OCI-LY1 (cell line): Measurements from ENCODE around the gene UBXN1.
A peak's percentile ranks its signal among the peaks of the same experiment; 100 is the strongest.

ENCODE experiments used
- H2AFZ ChIP-seq: fragments of 200-600 bp; sonication (generic), shearing (Covaris generic); 2 replicates; pipeline ENCODE4 v1.6.0; 2014; ENCODE audit warnings: antibody characterized with exemption, mild to moderate bottlenecking, low read length
- H3F3A ChIP-seq: fragments of 200-600 bp; sonication (generic), shearing (Covaris generic); 2 replicates; pipeline ENCODE4 v1.6.0; 2014; ENCODE audit warnings: mild to moderate bottlenecking, antibody characterized with exemption, low read length, moderate library complexity; ENCODE audit not compliant: insufficient read depth
- H3K27ac ChIP-seq: fragments of 200-600 bp; sonication (generic); 2 replicates; pipeline ENCODE4 v1.5.1; 2014; ENCODE audit warnings: low read length, mixed run types, mild to moderate bottlenecking, low read depth; ENCODE audit not compliant: poor library complexity, severe bottlenecking
- H3K27me3 ChIP-seq: fragments of 200-600 bp; sonication (generic); 2 replicates; pipeline ENCODE4 v1.6.0; 2014; ENCODE audit warnings: antibody characterized with exemption, mild to moderate bottlenecking, low read length, moderate library complexity; ENCODE audit not compliant: insufficient read depth
- H3K36me3 ChIP-seq: fragments of 200-600 bp; sonication (generic); 2 replicates; pipeline ENCODE4 v1.6.1; 2014; ENCODE audit warnings: mild to moderate bottlenecking, antibody characterized with exemption, low read length, moderate library complexity, mixed read lengths; ENCODE audit not compliant: insufficient read depth
- H3K4me1 ChIP-seq: fragments of 200-600 bp; sonication (generic); 2 replicates; pipeline ENCODE4 v1.5.1; 2014; ENCODE audit warnings: mild to moderate bottlenecking, low read length, moderate library complexity; ENCODE audit not compliant: insufficient read depth, severe bottlenecking
- H3K4me2 ChIP-seq: fragments of 200-600 bp; sonication (generic), shearing (Covaris generic); 2 replicates; pipeline ENCODE4 v1.6.1; 2014; ENCODE audit warnings: low read length
- H3K4me3 ChIP-seq: fragments of 200-600 bp; sonication (generic); 2 replicates; pipeline ENCODE4 v1.5.1; 2014; ENCODE audit warnings: low read length, low read depth, mild to moderate bottlenecking, mixed read lengths; ENCODE audit not compliant: poor library complexity, severe bottlenecking
- H3K79me2 ChIP-seq: fragments of 200-600 bp; shearing (Covaris generic); 2 replicates; pipeline ENCODE4 v1.6.1; 2016; ENCODE audit warnings: mixed run types, low read length, mixed read lengths; ENCODE audit not compliant: insufficient read depth
- H3K9ac ChIP-seq: fragments of 200-600 bp; sonication (generic), shearing (Covaris generic); 2 replicates; pipeline ENCODE4 v1.6.1; 2014; ENCODE audit warnings: mild to moderate bottlenecking, low read length, mixed read lengths
- H3K9me2 ChIP-seq: fragments of 200-600 bp; sonication (generic), shearing (Covaris generic); 2 replicates; pipeline ENCODE4 v1.6.1; 2014; ENCODE audit warnings: low read depth, mild to moderate bottlenecking, low read length, mixed read lengths
- H3K9me3 ChIP-seq: fragments of 200-600 bp; shearing (Covaris generic); 2 replicates; pipeline ENCODE4 v1.6.1; 2014; ENCODE audit warnings: low read length, mixed read lengths
- H4K20me1 ChIP-seq: fragments of 200-600 bp; sonication (generic), shearing (Covaris generic); 2 replicates; pipeline ENCODE4 v1.6.0; 2016; ENCODE audit warnings: mild to moderate bottlenecking, low read length; ENCODE audit not compliant: insufficient read depth
- EZH2 ChIP-seq: fragments of 200-600 bp; sonication (generic), shearing (Covaris generic); IDR thresholded peaks from 2 replicates; pipeline ENCODE4 v1.8.0; 2017; ENCODE audit warnings: borderline replicate concordance, mixed run types, mild to moderate bottlenecking, antibody characterized with exemption, low read length, moderate library complexity, mixed read lengths
- TF ChIP-seq, protein P1 (sequence below): fragments of 200-600 bp; sonication (generic), shearing (Covaris generic); IDR thresholded peaks from 2 replicates; pipeline ENCODE4 v1.5.1; 2017; ENCODE audit warnings: mild to moderate bottlenecking, antibody characterized with exemption, low read length, moderate library complexity, mixed read lengths

Gene UBXN1

DNA sequence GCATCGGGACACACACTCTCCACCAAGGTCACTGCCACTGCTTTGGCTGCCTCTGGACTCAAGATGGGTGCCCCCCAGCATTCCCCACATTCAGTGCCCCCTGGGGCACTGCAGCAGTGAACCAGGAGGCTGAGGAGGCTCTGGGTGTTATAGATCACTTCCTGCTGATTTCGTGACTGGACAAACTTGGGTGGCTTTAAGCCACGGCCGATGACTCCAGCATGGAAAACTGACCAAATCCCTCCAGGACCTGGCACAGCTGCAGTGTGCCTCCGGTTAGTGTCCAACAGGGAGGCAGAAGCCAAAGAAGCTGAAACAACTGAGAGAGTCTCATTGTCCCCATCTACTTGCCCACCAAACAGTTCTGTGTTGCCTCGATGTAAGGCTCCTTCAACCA, 31.3 kb downstream of the UBXN1 start:
- no peaks in the 10 kb centered on the region for H4K20me1 ChIP-seq
- H3K27ac ChIP-seq = peak overlapping the region; percentile 21
- no peak overlapping the region for H3K9ac ChIP-seq
- H3K79me2 ChIP-seq = peaks cover 41% of the 10 kb centered on the region
- peaks cover 55% of the 10 kb centered on the region for H3K36me3 ChIP-seq
- no peaks in the 10 kb centered on the region for H3K9me2 ChIP-seq
- peaks cover 34% of the 10 kb centered on the region for H3K4me1 ChIP-seq
- TF ChIP-seq, protein P1, sequence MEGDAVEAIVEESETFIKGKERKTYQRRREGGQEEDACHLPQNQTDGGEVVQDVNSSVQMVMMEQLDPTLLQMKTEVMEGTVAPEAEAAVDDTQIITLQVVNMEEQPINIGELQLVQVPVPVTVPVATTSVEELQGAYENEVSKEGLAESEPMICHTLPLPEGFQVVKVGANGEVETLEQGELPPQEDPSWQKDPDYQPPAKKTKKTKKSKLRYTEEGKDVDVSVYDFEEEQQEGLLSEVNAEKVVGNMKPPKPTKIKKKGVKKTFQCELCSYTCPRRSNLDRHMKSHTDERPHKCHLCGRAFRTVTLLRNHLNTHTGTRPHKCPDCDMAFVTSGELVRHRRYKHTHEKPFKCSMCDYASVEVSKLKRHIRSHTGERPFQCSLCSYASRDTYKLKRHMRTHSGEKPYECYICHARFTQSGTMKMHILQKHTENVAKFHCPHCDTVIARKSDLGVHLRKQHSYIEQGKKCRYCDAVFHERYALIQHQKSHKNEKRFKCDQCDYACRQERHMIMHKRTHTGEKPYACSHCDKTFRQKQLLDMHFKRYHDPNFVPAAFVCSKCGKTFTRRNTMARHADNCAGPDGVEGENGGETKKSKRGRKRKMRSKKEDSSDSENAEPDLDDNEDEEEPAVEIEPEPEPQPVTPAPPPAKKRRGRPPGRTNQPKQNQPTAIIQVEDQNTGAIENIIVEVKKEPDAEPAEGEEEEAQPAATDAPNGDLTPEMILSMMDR = no peak
- TF ChIP-seq EZH2 = no peak
- no peak overlapping the region for H2AFZ ChIP-seq
- no peaks in the 10 kb centered on the region for H3K27me3 ChIP-seq
- H3F3A ChIP-seq = no peaks in the 10 kb centered on the region
- H3K4me3 ChIP-seq = no peak overlapping the region
- H3K4me2 ChIP-seq = peak overlapping the region; percentile 52; the same call in 1 of the 2 replicates
- H3K9me3 ChIP-seq = no peaks in the 10 kb centered on the region

DNA sequence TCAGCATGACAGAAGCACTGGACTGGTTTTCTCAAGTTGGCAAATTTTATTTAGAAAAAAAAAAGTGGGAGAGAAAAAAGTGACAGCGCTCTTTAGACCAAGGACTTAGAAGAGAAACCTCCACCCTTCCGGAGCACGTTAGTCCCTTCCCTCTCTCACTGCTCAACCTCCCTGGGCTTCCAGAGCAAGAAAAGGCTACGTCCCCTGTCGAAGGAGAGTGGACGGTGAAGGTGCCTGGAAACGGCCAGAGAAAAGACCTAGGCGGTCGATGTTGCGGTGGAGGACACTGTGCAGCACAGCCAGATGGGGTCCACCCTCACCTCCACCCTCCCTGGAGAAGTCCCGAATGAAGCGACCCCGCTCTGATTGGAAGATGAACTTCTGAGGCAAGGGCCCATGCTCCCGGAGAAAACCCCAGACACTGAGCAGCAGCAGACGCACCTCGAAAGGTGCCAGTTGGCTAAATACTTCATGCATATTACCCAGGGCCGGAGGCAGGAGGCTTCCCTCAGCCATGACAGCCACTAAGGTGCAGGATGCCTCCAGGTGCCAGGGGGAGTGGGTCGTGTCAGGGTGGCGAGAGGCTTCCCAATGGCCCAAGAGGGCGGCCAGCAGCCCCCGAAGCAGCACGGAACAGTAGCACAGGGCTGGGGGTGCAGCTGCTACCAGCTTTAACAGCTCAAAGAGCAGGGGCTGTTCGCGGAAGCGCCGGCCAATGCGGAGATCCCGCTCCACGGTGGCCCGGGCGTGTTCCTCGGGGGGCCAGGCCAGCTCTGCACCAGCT, 31.9 kb downstream of the UBXN1 start:
- H4K20me1 ChIP-seq = no peaks in the 10 kb centered on the region
- peak overlapping the region; percentile 21 for H3K27ac ChIP-seq
- peak overlapping the region; percentile 34; the same call in 1 of the 2 replicates for H3K9ac ChIP-seq

DNA sequence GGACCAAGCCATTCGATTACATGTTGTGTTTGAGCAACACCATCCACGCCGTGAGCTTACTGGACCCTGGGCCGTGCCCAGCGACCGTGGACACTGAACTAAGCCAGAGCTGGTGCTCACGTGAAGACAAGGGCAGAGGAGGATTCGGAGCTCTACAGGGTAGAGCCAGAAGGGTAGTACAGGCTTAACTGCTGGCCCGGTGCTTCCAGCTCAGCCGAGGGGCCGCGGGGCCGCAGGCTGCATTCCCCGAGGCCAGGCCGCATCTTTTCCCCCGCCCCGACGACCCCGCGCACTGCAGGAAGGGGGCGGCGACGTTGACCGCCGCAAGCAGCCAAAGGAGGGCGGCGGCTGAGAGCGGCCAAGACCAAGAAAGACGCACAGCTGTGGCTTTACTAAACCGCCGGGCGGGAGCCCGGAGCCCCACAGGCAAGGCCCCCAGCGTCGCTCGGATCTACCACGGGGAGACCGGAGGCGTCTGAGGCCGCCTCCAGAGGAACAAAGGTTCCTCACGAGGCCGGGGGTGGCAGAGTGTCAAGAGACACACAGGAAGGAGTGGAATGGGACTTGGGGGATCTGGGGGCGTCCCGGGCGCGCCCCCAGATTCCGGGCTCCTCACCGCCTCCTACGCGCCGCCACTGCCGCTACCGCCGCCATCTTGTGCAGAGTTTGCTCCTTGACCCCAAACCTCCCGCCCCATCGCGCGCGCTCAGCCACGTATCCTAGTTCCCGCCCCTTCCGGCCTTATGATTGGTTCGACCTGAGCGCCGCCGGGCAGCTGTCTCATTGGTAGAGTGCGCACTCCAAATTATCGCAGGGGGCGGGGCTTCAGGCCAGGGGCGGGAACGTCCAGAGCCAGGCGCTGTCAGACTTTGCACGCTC, 32.7 kb downstream of the UBXN1 start, which contains the start of gene GANAB:
TSS of gene GANAB (minus strand) at position 668 of the 879 bp plus-strand sequence. CDS start at position 654, 14 bp downstream.
- H4K20me1 ChIP-seq = no peaks in the 10 kb centered on the region
- peak within 1 kb of the TSS; percentile 74 for H3K27ac ChIP-seq
- peak within 1 kb of the TSS; percentile 67 for H3K4me2 ChIP-seq
- peaks cover 57% of the 10 kb centered on the region for H3K36me3 ChIP-seq
- no peak within 1 kb of the TSS for H2AFZ ChIP-seq
- H3F3A ChIP-seq = no peaks in the 10 kb centered on the region
- no peaks in the 10 kb centered on the region for H3K9me3 ChIP-seq
- H3K27me3 ChIP-seq = no peaks in the 10 kb centered on the region
- peaks cover 32% of the 10 kb centered on the region for H3K79me2 ChIP-seq
- peaks cover 22% of the 10 kb centered on the region for H3K4me1 ChIP-seq
- H3K9ac ChIP-seq = peak within 1 kb of the TSS; percentile 86
- TF ChIP-seq, protein P1 = no peak
- TF ChIP-seq EZH2 = no peak
- peak within 1 kb of the TSS; percentile 91 for H3K4me3 ChIP-seq
- H3K9me2 ChIP-seq = no peaks in the 10 kb centered on the region

More for the DNA sequence above, 31.9 kb downstream of the UBXN1 start:
- no peaks in the 10 kb centered on the region for H3F3A ChIP-seq
- TF ChIP-seq, protein P1 = no peak
- TF ChIP-seq EZH2 = no peak
- peak overlapping the region; percentile 52 for H3K4me2 ChIP-seq
- peaks cover 30% of the 10 kb centered on the region for H3K4me1 ChIP-seq
- no peaks in the 10 kb centered on the region for H3K9me3 ChIP-seq
- peaks cover 57% of the 10 kb centered on the region for H3K36me3 ChIP-seq
- no peaks in the 10 kb centered on the region for H3K27me3 ChIP-seq
- H3K79me2 ChIP-seq = peaks cover 36% of the 10 kb centered on the region
- peak overlapping the region; percentile 91 for H3K4me3 ChIP-seq
- H3K9me2 ChIP-seq = no peaks in the 10 kb centered on the region
- no peak overlapping the region for H2AFZ ChIP-seq
